GM18511 (cell line): ENCODE data around the gene PNLIPRP3.

ENCODE experiments used
- ATAC-seq: cut with Tn5 transposase; IDR thresholded peaks from one replicate; pipeline ENCODE4 v1.9.1; 2021; ENCODE audit warnings: mild to moderate bottlenecking, moderate library complexity; ENCODE audit not compliant: unreplicated experiment

The PNLIPRP3 gene

DNA sequence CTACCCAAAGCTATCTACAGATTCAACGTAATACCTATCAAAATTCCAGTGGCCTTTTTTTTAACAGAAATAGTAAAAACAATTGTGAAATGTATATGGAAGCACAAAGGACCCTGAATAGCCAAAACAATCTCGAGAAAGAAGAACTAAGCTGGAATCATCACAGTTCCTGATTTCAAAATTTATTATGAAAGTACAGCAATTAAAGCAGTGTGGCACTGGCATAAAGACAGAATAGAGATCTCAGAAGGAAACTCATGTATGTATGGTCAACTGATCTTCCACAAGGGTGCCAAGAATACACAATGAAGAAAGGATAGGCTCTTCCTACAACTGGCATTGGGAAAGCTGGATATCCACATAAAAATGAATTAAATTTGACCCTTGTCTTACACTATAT is 23.2 kb downstream of the PNLIPRP3 start:
- ATAC-seq: no peak

DNA sequence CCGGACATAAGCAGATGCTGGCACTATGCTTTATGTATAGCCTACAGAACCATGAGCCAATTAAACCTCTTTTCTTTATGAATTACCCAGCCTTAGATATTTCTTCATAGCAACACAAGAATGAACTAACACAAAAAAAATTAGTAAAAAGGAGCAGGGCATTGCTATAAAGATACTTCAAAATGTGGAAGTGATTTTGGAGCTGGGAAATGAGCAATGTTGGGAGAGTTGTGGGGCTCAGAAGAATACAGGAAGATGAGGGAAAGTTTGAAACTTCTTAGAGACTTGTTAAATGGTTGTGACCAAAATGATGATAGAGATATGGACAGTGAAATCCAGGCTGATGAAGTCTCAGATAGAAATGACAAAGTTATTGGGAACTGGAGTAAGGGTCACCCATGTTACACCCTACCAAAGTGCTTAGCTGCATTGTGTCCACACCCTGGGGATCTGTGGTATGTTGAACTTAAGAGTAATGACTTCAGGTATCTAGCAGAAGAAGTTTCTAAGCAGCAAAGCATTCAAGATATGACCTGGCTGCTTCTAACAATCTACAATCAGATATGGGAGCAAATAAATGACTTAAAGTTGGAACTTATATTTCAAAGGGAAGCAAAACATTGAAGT is 24.2 kb downstream of the PNLIPRP3 start:
- ATAC-seq: no peak

DNA sequence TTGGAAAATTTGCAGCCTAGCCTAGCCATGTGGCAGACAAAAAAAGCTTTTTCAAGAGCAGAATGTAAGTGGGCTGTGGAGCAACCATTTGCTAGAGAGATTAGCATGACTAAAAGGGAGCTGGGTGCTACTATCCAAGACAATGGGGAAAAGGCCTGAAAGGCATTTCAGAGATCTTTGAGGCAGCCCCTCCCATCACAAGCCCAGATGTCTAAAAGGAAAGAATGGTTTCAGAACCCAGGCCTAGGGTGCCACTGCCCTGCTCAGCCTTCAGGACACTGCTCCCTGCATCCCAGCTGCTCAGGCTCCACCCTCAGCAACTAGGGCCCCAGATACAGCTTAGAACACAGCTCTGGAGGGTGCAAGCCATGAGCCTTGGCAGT is 24.7 kb downstream of the PNLIPRP3 start:
- no peak for ATAC-seq

DNA sequence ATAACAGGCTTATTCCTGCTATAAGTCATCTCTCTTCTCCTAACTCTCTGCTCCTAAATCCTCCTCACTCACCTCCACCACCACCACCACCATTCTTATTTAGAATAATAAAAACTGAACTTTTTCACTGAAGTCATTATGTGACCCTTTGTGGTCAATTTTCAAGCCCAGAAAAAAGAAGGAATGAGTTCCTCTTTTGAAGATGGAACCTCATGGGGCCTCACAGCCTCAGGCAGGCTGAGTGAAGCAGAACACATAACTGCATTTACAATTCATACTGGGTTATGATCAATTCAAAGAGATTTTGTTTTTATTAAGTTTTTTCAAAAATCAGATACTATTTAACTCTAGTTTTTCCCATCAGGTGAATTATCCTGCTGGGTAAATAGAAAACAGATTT is 29.8 kb downstream of the PNLIPRP3 start:
- no peak for ATAC-seq

DNA sequence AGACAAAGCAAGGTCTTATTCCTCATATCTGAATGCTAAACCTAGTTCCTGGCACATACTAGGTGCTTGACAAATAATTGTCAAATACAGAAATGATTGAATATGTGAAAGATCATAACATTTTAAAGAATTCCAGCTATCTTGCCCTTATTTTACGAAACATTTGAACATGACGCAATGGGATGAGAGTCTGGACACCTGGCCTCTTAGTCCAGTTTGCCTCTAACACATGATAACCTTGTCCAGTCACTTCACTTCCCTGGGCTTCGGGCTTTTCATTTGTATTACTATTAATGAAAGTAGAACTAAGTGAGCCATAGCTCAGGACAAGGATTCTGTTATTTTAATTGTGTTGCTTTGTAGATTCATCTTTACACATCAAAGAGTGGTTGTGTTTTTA is 32.6 kb downstream of the PNLIPRP3 start:
- no peak for ATAC-seq

DNA sequence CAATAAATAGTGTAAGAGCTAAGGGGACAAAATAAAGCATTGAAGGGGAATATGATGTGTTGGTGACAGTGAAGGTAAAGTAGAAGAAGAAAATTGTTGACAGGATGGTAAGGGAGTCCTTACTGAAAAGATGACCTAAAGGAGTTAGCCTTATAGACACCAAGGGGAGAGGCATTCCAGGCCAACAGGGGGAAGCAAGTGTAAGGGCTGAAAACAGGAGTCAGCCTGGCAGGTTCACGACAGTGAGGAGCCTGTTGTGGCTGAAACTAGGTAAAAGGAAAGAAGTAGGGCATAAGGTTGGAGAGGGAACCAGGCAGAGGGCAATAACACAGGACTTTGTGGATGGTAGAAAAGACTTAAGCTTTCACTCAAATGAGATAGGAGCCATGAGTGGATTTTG is 34.0 kb downstream of the PNLIPRP3 start:
- ATAC-seq: no peak

DNA sequence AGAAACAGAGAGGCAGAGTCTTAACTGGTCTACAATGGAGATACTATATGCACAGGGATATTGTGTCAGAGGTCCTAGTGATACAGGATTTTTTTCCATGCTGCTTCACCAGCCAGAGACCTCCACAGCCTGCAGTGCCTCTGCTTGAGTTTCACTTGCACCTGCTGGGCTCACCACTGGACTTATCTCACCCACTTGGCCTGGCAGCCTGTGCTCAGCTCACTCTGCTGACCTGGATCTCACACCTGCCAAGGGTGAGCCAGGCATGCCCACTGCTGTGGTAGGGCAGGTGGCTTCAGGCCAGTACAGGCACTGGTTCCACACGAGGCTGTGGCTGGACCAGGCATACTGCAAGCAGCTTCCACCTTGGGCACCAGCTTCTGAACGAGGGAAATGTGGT is 36.6 kb downstream of the PNLIPRP3 start:
- no peak for ATAC-seq

DNA sequence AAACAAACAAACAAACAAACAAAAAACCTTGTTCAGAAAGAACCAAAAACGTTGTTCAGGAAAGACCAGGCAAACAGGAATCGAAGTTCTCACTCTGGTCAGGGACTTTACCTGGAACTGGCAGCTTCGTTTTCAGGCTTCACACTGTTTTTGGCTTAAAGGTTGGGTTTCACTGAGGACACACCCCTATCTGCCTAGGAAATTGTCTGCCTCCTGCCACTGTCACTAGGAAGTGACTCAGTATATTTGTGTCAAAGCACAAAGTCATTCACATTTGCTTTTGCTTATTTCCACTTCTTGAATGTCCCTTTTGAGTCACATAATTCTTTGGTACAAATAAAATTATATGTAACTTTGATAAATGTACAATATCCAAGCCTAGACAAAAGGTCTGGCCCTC is 37.9 kb downstream of the PNLIPRP3 start:
- ATAC-seq: no peak

DNA sequence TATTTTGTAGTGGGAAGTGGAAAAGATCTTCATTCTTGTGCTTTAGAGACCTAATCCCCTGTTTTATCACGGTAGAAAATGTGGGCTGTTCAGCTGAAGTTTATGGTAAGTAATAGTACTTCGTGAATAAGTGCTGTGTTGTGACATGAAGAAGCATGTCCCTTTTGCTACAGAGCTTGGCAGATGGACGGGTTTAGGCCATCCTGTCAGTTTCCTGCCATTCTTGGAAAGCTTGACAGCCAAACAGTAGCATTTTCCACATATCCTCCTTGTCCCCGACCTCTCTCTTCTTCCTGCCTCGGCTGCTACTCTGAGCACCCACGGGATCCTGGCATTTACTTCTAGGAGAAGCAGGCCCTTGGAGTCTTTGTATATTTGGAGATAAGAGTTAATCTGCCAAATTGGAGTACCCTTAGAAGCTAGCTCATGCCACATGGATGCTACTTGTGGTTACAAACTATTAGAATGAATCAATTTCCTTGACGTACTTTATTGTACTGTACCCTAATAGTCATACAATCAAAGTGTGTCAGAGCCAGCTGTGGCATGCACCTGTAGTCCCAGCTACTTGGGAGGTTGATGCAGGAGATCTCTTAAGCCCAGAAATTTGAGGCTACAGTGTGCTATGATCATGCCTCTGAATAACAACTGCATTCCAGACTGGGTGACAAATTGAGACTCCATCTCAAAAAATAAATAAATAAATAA is 39.2 kb downstream of the PNLIPRP3 start:
- ATAC-seq: no peak

DNA sequence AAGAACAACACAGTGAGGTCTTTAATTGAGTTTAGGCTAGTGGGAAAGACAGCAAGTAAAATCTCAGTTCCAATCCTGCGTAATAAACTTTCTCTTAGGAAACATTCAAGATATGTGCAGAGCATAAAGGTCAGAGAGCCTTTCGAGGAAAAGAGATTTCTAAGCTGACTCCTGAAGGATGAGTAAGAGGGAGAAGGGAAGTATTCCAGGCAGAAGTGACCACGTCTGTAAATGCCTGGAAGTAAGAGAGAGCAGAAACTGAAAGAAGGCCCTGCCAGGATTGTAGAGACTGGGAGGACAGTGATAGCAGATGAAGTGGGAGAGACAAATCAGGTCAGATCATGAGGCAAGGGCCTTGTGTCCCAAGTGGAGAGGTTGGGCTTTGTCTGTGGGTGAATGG is 41.8 kb downstream of the PNLIPRP3 start:
- ATAC-seq: no peak

DNA sequence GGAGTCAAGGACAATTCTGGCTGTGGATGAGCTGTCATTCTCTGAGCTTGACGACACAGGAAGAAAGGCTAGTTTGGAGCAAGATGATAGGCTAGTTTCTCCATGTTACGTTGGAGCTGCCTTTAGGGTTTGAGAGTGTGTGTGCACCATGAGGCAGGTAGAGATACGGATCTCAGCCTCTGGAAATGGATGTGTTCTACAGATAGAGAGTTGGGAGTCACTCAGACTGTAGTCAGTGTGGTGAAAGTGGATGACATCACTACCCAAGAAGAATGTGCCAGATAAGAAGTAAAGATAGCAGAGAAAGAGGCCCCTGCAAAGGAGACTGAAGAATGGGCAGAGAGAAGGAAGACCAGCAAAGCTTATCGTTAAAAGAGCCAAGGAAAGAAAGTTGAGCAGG is 42.4 kb downstream of the PNLIPRP3 start:
- ATAC-seq: no peak

DNA sequence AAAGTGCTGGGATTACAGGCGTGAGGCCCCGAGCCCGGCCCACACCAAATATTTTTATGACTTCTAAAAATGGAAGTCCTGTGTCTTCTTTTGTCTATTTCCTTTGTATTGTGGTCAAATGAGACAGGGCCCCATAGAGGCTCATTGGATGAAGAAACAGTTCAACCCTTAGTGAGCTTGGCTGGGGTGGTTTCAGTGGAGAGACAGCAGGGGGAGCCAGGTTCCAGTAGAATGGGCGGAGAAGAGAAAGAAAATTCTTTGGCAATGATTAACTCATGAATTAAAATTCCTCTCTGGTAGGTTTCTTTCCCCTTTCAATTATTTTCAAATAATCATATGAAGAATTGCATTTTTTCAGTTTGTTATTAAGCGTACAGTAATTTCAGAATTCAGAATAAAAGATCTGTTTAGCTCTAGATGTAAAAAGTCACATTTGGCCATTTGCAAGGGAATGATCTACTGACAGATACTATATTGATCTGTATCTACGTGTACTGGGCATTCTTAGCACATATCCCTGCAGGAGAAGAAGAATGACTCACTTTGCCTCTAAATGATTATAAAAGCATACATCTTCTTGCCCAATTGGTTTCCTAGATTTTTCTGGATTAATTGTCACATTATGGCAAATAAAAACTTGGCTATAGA is 43.2 kb downstream of the PNLIPRP3 start:
- ATAC-seq: no peak

DNA sequence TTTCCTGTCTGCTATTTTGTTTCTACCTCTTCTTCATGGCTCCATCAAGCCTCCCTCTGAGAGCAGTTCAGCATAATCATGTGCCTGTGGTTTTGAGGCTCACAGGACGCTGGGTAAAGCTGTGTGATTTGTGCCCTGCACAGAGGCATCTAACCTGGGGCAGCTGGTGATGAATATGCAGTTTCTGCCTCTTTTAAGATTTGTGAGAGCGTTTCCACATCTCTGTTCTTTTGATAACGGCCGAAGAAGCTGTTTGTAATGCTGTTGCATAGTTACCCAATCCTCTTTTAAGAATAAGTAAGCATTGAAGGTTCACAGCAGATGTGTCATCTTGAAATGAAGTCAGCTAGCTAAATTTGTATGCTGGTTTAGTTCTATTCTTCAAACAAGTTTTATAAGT is 45.2 kb downstream of the PNLIPRP3 start:
- ATAC-seq: no peak

DNA sequence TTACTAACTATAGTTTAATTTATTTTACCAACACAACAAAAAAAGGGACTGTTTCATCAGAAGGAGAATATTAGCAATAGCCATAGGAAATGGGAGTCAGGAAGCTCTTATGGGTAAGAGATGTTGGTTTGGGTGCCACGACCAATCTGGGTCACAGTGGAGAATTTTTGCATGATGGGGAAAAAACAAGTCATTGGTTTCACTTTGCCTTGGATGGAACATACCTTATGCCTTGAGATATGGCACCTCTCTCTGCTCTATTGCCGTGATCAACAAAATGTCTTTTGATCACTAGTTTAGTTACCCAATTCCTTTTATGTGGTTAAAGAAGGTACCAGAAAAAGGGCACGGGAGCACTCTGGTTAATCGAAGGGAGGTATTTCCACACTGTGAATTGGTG is 48.2 kb downstream of the PNLIPRP3 start:
- no peak for ATAC-seq

DNA sequence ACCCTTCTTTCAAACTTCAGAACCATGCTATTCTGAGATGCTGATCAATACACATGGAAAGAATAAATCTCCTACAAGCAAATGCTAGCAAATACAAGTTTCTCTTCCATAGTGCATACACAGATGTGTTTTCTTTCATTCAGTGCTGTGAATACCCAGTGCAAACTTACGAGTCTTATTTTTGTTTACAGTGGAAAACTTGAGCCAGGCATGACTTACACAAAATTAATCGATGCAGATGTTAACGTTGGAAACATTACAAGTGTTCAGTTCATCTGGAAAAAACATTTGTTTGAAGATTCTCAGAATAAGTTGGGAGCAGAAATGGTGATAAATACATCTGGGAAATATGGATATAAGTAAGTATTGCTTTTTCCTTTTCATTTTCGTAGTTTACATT is 48.8 kb downstream of the PNLIPRP3 start:
- no peak for ATAC-seq

DNA sequence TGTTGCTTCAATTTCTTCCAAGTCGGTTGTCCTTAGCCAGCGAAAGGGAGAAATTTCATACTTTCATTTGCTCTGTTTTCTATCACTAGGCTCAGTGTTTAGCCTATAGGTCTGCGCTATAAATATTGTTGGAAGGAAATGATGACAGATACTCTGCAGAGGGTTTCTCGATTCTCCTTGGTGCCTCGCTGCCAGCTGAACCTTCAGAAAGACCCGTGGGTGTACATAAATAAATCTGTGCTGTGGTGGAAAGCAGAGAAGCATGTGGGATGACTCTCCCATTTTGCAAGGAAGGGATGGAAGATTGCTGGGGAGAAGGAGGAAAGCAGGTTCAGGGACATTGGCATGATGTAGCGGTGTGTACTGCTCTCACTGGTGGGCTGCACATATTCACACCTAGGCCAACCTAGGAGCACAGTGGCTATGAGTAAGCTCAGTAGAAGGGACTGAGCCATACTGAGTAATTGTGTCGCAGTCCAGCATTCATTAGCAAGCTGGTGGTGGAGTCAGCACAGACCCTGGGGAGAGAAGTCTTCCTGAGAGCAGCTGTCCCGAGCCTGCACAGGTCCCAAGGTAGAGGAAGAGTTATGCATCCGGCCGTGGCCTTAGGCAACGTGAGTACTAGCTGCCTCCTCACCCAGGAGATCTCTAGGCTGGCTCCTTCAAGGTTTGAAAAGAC is 50.5 kb downstream of the PNLIPRP3 start:
- no peak for ATAC-seq

DNA sequence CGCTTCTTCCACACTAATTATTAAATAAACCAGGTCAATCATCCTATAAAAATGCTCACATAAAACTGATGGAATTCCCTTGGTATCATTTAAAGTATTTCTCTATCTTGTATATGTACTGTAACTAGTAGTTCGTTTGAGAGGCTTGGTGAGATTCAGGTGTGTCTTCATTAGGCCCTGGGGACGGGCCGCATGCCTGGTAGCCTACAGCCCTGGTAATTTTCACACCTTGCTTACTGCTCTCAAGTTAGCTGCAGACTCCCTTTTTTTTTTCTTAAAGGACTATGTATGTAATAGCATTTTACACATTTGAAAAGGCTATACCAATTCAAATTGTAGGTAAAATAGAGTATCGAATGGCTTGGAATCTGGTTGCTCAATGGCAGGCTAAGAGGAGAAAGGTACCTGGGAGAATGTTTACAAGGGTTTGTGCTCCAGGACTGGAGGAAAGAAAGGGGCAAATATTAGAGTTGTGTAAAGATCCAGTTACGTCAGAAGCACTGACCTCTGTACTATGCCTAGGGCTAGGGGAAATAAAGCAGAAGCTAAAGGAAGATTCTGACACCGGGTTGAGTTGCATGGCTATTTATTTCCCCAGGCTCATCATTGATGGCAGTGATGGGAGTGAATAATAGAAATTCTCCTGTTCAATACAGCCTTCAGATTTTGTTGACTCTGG is 59.3 kb downstream of the PNLIPRP3 start:
- ATAC-seq: no peak

DNA sequence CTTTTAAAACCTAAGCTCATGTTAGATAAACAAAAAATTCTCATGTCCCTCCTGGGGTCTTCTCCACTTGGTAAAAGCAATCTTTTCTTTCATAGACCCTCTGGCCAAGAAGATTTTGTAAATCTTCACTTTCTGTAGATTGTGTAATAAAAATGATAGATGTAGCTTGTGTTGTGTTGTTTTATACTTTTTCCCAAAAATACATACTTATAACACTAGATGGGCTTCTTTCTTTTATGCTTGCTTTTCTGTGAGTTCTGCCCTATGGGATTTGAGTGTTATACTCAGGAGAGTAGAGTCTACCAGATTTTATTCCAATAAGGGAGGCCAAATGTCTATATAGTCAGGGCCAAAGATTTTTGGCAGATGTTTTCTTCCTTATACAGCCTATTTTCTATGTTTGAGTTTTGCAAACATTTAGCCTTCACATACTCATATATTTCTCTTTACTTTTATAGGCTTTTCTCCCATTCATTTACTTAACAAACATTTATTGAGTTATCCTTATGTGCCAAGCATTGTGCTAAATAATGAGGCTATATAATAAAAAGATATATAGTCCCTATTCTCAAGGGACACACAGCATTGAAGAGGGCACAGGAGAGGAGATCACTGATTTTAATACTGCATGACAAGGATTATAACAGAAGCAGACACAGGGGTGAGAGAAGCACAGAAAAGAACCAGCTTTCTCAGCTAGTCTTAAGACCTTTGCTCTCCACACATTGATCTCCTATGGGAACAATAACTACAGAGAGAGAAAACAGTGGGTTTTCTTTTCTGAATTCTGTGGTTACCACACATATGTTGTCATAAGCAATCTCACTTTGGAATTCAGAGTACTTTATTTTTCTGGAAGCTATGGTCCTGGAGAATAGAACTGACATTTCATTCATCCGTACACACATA is 60.1 kb downstream of the PNLIPRP3 start:
- no peak for ATAC-seq

DNA sequence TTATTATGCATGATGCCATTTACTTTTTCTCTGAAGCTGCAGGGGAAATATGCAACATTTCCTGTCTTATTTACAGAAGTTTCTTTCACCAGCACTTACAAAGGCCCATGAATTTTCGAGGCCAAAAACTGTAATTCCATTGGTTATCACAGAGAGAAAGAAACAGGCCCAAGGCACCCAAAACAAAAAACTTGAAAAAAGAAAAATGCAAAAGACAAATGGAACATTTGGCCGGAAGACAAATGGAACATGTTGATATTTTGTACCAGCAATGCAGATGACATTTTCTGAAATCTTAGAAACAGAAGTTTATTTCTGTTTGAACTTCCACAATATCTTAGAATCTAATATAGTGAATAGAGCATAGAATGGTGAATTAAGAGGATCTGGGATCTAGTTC is 61.8 kb downstream of the PNLIPRP3 start:
- no peak for ATAC-seq

DNA sequence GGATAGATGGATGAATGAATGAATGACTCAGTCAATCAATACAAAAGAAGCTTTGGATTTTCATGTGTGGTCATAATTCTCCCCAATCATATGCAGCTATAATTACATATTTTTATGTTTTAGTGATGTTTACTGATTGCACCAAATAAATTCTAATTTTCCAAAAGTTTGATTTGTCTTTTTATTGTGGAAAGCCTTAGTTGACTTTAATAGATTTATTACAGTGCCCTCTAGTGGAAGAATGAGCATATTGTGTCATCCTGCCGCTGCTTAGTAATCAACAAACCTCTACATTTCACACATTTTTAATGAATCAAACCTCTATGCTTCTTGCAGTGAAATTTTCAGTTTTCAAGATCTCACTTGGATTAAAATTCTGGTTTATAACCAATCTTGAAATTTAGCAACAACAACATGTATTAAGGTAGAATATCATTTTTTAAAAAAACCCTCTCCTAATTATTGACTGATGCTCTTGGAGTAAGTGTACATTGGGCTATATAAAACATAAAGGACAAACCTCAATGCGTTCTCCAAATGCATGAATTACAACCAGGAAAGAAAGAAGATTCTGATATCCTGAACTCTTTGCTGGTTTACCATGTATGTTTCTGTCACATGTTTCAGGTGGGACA is 62.5 kb downstream of the PNLIPRP3 start:
- peak; percentile 64 for ATAC-seq
